ENCODE measurements around the gene VSIG4.

DNA sequence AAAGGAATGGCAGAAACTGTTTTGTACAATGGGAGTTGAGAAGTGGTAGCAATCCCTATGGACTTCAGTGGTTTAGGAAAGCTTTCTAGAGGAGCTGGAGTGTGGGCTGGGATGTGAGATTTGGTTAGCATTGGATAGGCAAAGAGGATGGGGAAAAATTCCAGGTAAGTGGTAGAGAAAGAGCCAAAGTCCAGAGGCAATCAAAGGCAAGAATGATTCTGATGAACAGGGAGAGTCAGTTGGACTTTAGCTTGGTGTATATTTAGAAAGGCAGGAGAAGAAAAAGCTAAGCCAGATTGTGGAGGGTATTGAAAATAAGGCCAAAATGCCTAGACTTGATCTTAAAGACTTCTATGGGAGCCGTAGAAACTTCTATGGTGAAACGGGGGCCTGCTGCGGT, 3.7 kb upstream of the VSIG4 start:
- TF ChIP-seq CTCF (tag by site-specific recombination; IDR thresholded peaks at IDR 0.05) (no peak), ZNF830 (tag by site-specific recombination; IDR thresholded peaks at IDR 0.05; ENCODE audit: low read depth) (no peak), ZNF37A (tag by site-specific recombination; IDR thresholded peaks at IDR 0.05) (no peak), ZSCAN18 (tag by site-specific recombination; IDR thresholded peaks at IDR 0.05) (no peak), ZBTB21 (tag by site-specific recombination; IDR thresholded peaks at IDR 0.05) (no peak), ZNF501 (tag by site-specific recombination; IDR thresholded peaks at IDR 0.05) (no peak), ZNF202 (tag by site-specific recombination; IDR thresholded peaks at IDR 0.05; ENCODE audit: borderline replicate concordance) (no peak), ZNF211 (tag by site-specific recombination; IDR thresholded peaks at IDR 0.05; ENCODE audit: low read depth) (no peak), ZNF707 (tag by site-specific recombination; IDR thresholded peaks at IDR 0.05) (no peak), FEZF1 (tag by site-specific recombination; IDR thresholded peaks at IDR 0.05) (no peak), BCL11A (tag by site-specific recombination; IDR thresholded peaks at IDR 0.05; ENCODE audit: low read depth) (no peak)
- TF ChIP-seq, protein P1, sequence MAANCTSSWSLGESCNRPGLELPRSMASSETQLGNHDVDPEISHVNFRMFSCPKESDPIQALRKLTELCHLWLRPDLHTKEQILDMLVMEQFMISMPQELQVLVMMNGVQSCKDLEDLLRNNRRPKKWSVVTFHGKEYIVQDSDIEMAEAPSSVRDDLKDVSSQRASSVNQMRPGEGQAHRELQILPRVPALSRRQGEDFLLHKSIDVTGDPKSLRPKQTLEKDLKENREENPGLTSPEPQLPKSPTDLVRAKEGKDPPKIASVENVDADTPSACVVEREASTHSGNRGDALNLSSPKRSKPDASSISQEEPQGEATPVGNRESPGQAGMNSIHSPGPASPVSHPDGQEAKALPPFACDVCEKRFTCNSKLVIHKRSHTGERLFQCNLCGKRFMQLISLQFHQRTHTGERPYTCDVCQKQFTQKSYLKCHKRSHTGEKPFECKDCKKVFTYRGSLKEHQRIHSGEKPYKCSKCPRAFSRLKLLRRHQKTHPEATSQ (tag by site-specific recombination; IDR thresholded peaks at IDR 0.05) = no peak
- TF ChIP-seq, protein P2, sequence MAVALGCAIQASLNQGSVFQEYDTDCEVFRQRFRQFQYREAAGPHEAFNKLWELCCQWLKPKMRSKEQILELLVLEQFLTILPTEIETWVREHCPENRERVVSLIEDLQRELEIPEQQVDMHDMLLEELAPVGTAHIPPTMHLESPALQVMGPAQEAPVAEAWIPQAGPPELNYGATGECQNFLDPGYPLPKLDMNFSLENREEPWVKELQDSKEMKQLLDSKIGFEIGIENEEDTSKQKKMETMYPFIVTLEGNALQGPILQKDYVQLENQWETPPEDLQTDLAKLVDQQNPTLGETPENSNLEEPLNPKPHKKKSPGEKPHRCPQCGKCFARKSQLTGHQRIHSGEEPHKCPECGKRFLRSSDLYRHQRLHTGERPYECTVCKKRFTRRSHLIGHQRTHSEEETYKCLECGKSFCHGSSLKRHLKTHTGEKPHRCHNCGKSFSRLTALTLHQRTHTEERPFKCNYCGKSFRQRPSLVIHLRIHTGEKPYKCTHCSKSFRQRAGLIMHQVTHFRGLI (tag by site-specific recombination; IDR thresholded peaks at IDR 0.05) = no peak
- TF ChIP-seq, protein P3, sequence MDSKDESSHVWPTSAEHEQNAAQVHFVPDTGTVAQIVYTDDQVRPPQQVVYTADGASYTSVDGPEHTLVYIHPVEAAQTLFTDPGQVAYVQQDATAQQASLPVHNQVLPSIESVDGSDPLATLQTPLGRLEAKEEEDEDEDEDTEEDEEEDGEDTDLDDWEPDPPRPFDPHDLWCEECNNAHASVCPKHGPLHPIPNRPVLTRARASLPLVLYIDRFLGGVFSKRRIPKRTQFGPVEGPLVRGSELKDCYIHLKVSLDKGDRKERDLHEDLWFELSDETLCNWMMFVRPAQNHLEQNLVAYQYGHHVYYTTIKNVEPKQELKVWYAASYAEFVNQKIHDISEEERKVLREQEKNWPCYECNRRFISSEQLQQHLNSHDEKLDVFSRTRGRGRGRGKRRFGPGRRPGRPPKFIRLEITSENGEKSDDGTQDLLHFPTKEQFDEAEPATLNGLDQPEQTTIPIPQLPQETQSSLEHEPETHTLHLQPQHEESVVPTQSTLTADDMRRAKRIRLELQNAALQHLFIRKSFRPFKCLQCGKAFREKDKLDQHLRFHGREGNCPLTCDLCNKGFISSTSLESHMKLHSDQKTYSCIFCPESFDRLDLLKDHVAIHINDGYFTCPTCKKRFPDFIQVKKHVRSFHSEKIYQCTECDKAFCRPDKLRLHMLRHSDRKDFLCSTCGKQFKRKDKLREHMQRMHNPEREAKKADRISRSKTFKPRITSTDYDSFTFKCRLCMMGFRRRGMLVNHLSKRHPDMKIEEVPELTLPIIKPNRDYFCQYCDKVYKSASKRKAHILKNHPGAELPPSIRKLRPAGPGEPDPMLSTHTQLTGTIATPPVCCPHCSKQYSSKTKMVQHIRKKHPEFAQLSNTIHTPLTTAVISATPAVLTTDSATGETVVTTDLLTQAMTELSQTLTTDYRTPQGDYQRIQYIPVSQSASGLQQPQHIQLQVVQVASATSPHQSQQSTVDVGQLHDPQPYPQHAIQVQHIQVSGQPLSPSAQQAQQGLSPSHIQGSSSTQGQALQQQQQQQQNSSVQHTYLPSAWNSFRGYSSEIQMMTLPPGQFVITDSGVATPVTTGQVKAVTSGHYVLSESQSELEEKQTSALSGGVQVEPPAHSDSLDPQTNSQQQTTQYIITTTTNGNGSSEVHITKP (tag by site-specific recombination; IDR thresholded peaks at IDR 0.05) = no peak
